ENCODE results near the gene APC.
"Not testable (repeated sequence)": the region's sequence is repeated elsewhere in the genome, so short reads cannot be mapped to it uniquely, and the experiment has no call there.

Gene APC

GRCh38 chr5:112861638-112861985 is 123.9 kb downstream of the APC start:
- no peak for DNase-seq

- no peak for DNase-seq
Observed at GRCh38 chr5:112862085-112862484, 124.4 kb downstream of the APC start.

- DNase-seq = no peak
Observed at GRCh38 chr5:112863549-112863948, 125.9 kb downstream of the APC start.

- no peak for DNase-seq
Observed at GRCh38 chr5:112865128-112865527, 127.4 kb downstream of the APC start.

DNA sequence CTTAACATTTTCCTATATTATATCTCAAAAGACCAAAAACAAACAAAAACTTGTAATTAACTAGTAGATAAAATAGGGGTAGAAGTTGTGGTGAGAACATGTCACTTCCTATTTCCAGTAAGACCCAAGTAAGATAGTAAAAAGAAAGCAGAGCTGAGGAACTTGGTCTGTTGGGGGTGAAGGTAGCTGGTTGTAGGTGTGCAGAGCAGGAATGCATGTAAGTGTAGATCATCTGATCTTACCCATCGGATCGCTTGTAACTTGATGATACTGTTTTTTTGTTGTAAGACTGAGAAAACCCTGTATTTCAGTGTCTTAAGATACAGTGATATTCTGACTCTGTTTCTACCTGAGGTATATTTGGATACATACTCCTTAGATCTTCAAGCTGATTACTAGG is 129.1 kb downstream of the APC start:
- DNase-seq = no peak

DNA sequence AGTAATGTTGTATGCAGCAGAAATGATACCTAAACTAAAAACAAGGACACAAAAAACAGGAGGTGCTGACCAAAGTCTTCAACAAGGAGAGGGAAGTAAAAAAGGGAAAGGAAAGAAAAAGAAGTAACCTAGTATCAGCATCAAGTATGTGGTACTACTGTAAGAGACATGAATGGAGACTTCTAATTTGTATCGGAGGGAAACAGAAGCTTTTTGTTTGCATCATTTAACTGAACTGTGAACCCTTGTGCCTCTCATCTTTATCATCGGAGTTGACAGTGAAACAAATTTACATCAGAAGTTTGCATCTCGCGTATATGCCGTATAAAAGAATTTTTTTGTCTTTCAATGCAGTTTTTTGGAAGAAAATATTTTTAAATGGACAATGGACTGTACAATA is 129.7 kb downstream of the APC start:
- no peak for DNase-seq

DNA sequence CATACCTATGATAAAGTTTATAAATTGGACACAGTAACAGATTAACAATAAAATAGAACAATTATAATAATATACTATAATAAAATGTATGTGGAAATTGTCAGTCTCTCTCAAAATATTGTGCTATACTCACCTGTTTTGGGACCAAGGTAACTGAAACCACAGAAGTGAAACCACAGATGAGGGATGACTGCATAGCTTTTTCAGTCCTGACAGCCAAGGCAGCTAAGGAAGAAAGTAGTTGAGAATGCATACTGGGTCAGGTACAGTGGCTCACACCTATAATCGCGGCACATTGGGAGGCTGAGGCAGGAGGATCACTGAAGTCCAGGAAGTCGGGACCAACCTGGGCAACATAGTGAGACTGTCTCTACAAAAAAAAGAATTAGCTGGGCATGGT is 132.3 kb downstream of the APC start:
- no peak for DNase-seq

DNA sequence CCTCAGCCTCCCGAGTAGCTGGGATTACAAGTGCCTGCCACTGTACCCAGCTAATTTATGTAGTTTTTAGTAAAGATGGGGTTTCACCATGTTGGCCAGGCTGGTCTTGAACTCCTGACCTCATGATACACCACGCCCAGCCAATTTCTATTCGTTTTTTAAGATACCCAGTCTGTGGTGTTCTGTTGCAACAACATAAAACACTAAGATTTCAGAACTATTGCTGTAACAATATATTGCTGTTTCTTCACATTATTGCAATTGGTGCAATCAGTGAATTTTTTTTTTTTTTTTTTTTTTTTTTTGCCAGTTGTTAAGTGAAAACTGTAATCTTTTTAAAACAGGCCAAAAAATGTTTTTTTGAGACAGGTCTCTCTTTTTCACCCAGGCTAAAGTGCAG is 133.3 kb downstream of the APC start:
- no peak for DNase-seq

GRCh38 chr5:112876362-112876761 is 138.7 kb downstream of the APC start:
- no peak for DNase-seq

DNA sequence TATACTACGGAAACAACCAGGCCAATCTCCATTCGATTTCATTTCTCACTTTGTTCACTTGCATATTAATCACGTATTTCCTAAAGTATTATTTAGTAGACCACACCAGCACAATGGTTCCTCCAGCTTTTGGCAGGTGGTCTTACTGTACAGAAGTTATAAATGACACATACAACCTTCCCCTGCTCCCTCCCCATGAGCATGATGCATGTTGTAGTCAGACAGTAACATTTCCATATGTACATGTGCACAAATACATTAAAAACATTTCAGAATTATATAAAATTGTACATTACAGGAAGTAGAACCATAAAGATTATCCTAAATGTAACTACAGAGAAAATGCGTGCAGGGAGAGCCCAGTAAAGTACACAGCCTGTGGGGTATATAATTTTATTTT is 140.4 kb downstream of the APC start:
- DNase-seq = no peak

GRCh38 chr5:112878760-112879159 is 141.1 kb downstream of the APC start:
- no peak for DNase-seq

DNA sequence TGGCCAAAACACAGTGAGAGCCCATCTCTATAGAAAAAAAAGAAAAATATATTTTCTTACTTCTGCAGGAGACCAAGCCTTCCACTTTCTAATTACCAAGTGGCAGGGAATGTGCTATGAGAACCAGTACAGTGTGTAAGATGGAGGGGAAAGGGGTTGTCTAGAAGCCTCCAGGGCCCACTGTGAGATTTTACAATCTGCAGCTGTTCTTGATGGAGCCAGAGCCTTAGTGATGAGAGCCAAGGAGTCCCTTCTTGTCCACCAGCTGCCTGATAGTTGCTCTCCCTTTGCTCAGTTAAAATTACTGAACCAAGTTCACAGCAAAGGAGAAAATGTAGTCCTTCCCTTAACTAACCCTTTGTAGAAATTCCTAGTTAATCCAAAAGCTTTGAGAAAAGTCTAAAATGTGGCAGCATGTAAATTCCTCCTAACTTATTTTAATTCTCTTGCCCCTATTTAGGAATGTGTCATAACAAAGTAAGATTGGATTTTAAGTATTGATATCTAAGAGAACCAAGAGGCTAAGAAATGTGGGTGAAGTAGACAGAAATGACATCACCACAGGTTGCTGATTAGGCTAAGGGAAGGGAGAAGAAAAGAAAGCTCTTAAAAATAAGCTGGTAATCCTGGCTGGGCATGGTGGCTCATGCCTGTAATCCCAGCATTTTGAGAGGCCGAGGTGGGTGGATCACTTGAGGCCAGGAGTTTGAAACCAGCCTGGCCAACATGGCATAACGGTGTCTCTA is 142.7 kb downstream of the APC start:
- no peak for DNase-seq

DNA sequence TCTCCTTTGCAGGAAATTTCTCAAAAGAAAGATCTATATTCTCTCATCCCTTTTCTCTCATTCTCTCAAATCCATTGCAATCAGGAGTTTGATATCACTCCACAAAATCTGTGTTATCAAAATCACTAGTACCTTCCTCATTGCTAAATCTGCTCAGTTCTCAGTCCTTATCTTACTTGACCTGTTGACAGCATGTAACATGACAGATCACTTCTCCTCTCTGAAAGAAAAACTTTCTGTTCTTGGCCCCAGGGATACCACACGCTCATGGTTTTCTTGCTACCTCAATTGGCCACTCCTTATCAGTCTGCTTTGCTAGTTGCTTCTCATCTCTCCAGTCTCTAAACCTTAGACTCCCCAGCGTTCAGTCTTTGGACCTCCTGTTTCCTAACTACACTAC is 145.5 kb downstream of the APC start:
- DNase-seq = no peak

GRCh38 chr5:112885001-112885400 is 147.3 kb downstream of the APC start:
- no peak for DNase-seq

GRCh38 chr5:112886975-112887374 is 149.3 kb downstream of the APC start:
- DNase-seq = no peak

DNA sequence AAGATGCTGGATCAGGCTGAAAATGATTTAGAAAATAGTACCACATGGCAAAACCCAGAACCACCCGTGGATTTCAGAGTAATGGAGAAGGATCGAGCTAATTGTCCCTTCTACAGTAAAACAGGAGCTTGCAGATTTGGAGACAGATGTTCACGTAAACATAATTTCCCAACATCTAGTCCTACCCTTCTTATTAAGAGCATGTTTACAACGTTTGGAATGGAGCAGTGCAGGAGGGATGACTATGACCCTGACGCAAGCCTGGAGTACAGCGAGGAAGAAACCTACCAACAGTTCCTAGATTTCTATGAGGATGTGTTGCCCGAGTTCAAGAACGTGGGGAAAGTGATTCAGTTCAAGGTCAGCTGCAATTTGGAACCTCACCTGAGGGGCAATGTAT is 154.4 kb downstream of the APC start:
- DNase-seq = not testable (repeated sequence)

GRCh38 chr5:112892776-112893175 is 155.1 kb downstream of the APC start:
- DNase-seq = no peak

- DNase-seq = no peak
Observed at GRCh38 chr5:112895682-112896081, 158.0 kb downstream of the APC start.

Measured in NCI-H345 (cell line).